ENCODE data around the gene RASA1. TPM values are rescaled to one million over a fixed set of nuclear protein-coding genes. Genes with fewer than 3 reads are reported as not detected.

RASA1 gene
- total RNA-seq, 1 experiment from 2014 or later = 29.6 TPM

DNA sequence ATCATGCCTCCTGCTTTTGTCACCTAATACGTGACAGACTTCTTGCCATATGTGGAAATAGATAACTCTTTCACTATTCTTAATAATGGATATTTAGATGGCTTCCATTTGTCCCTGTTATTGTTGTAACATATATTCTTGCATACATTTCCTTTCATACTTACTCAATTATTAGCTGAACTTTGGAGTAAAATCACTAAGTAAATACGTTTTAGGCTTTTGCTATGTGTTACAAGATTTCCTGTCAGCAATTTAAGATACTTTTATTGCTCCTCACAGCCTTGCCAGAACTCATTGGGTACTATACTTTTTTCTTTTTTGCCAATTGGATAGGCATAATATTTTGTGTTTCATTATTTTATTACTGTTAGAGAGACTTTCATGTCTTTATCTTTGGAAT, 118.1 kb downstream of the RASA1 start:
- Mint-ChIP-seq H3K36me3 (ENCODE audit: insufficient read depth in 1 of 3, low read depth in 3 of 3) (peaks cover 10 to 44% (median 38%) of the 10 kb centered on the region in 3 experiments; a peak in 6 of 7 replicates), H3K27ac (no peak overlapping the region), H3K27me3 (ENCODE audit: low read depth) (no peaks in the 10 kb centered on the region), H3K4me1 (no peaks in the 10 kb centered on the region), H3K4me3 (no peak overlapping the region), H3K9me3 (no peaks in the 10 kb centered on the region)
- no peaks in the 10 kb centered on the region for H3K23me2 ChIP-seq (ENCODE audit: insufficient read length, low read depth, low read length, poor library complexity, severe bottlenecking)
- H4K8ac ChIP-seq (replicated peaks; ENCODE audit: insufficient read length, low read depth, low read length) = no peak overlapping the region
- H3K14ac ChIP-seq (ENCODE audit: insufficient read depth, low read length) = no peak overlapping the region
- H3K4ac ChIP-seq (ENCODE audit: low read depth, low read length) = no peak overlapping the region
- H3K4me1 ChIP-seq (ENCODE audit: insufficient read depth, low read length) = no peaks in the 10 kb centered on the region
- WGBS (ENCODE audit: extremely low coverage, insufficient read length, low lambda C conversion rate) = no CpG with 5 or more reads among the region's 2 CpGs
- H4K20me1 ChIP-seq (ENCODE audit: control insufficient read depth, insufficient read depth, insufficient read length) = no peaks in the 10 kb centered on the region
- no peak overlapping the region for H3K27ac ChIP-seq (ENCODE audit: insufficient read length, low read depth, low read length)
- TF ChIP-seq, protein P1, sequence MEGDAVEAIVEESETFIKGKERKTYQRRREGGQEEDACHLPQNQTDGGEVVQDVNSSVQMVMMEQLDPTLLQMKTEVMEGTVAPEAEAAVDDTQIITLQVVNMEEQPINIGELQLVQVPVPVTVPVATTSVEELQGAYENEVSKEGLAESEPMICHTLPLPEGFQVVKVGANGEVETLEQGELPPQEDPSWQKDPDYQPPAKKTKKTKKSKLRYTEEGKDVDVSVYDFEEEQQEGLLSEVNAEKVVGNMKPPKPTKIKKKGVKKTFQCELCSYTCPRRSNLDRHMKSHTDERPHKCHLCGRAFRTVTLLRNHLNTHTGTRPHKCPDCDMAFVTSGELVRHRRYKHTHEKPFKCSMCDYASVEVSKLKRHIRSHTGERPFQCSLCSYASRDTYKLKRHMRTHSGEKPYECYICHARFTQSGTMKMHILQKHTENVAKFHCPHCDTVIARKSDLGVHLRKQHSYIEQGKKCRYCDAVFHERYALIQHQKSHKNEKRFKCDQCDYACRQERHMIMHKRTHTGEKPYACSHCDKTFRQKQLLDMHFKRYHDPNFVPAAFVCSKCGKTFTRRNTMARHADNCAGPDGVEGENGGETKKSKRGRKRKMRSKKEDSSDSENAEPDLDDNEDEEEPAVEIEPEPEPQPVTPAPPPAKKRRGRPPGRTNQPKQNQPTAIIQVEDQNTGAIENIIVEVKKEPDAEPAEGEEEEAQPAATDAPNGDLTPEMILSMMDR (conservative IDR thresholded peaks at IDR 0.05) = no peak
- H3K79me1 ChIP-seq (ENCODE audit: insufficient read depth, low read depth, low read length, poor library complexity, severe bottlenecking) = no peaks in the 10 kb centered on the region
- H3K18ac ChIP-seq (ENCODE audit: insufficient read length, low read depth, low read length) = no peak overlapping the region
- no peak overlapping the region for H4K91ac ChIP-seq (ENCODE audit: insufficient read length, low read depth, low read length)
- DNase-seq = no peak
- no peak overlapping the region for H2BK12ac ChIP-seq (ENCODE audit: insufficient read length, low read depth, low read length)
- H4K5ac ChIP-seq (ENCODE audit: insufficient read length, low read depth, low read length) = no peak overlapping the region
- H3K4me2 ChIP-seq (ENCODE audit: insufficient read depth, insufficient read length, low read length) = no peak overlapping the region
- no peak overlapping the region for H2BK15ac ChIP-seq (ENCODE audit: low read depth, low read length)
- H3K79me2 ChIP-seq (ENCODE audit: insufficient read depth, low read length) = no peaks in the 10 kb centered on the region
- H3K23ac ChIP-seq (ENCODE audit: insufficient read length, low read depth, low read length) = no peak overlapping the region
- no peak overlapping the region for H3K56ac ChIP-seq (ENCODE audit: insufficient read length, low read depth, low read length)
- H2BK5ac ChIP-seq (ENCODE audit: insufficient read length, low read length) = no peak overlapping the region
- no peak overlapping the region for H2AK5ac ChIP-seq (ENCODE audit: insufficient read length, low read length)
- H3K9ac ChIP-seq (ENCODE audit: extremely low read depth, insufficient read length, low read length) = no peak overlapping the region
- H2BK20ac ChIP-seq (ENCODE audit: low read depth, low read length, poor library complexity, severe bottlenecking) = no peak overlapping the region
- no peaks in the 10 kb centered on the region for H3K9me3 ChIP-seq (ENCODE audit: control insufficient read depth, low read depth, low read length)
- no peak overlapping the region for H2BK120ac ChIP-seq (ENCODE audit: low read depth, low read length, poor library complexity, severe bottlenecking)
- H3T11ph ChIP-seq (ENCODE audit: low read length) = no peak overlapping the region
- H2AFZ ChIP-seq (ENCODE audit: low read length) = no peak overlapping the region
- no peaks in the 10 kb centered on the region for H3K27me3 ChIP-seq (ENCODE audit: insufficient read depth, low read length)

Measured in H9 (cell line).